Measurements from ENCODE around the gene REPS1.

Gene REPS1

DNA sequence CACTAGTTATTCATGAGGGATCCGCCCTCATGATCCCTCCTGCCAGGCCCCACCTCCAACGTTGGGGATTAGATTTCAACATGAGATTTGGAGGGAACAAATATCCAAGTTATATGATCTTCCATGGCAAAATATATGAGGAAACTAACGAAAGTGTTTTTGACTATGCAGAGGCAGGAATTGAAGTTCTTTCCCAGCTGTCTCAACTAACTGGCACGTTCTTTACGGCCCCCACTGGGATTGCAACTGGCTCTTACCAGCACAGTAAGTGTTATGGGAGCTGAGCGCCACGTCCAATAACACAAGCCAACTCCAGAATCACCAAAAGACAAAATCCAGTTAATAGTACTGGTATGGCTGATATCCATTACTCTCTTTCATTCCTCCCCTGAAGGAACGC lies 125.6 kb downstream of the REPS1 start:
- no peak overlapping the region for H3K4me3 ChIP-seq (ENCODE audit: low read depth, low read length)

DNA sequence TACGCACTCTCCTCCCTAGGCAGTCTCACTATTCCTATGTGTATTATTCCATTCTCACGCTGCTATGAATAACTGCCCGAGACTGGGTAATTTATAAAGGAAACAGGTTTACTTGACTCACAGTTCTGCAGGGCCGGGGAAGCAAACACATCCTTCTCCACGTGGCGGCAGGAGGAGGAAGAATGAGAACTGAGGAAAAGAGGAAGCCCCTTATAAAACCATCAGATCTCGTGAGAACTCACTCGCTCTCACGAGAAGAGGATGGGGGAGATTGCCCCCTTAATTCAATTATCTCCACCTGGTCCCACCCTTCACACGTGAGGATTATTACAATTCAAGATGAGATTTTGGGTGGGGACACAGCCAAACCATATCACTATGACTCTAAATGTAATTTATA lies 130.3 kb downstream of the REPS1 start:
- no peak overlapping the region for H3K4me3 ChIP-seq (ENCODE audit: low read depth, low read length)

DNA sequence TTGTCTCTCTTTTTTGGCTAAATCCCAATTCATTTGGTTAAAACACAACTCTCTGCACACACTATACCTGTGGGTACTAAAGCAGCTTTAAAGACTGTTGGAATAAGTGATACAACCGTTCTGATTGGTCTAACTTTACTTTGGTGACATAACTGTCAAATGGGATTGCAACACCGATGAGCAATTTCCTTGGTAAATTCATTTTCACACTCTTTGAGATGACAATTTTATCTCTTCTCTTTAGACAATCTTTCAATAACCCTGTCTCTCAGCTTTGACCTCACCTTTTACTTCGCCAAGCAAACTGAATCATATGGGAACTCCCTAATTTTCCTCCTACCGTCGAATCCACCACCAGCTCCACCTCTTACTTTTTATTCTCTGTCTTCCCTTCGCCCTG lies 131.4 kb downstream of the REPS1 start:
- no peak overlapping the region for H3K4me3 ChIP-seq (ENCODE audit: low read depth, low read length)

Measured in iPS-11a (cell line).